HG03196 (cell line): ENCODE data around the gene CDC14A.

Source experiments
- ATAC-seq: cut with Tn5 transposase; IDR thresholded peaks from one replicate; pipeline ENCODE4 v1.9.1; 2021; ENCODE audit not compliant: unreplicated experiment

The CDC14A gene

GRCh38 chr1:100441146-100441545 lies 88.8 kb downstream of the CDC14A start:
- no peak for ATAC-seq

GRCh38 chr1:100441651-100442050 lies 89.3 kb downstream of the CDC14A start:
- no peak for ATAC-seq

DNA sequence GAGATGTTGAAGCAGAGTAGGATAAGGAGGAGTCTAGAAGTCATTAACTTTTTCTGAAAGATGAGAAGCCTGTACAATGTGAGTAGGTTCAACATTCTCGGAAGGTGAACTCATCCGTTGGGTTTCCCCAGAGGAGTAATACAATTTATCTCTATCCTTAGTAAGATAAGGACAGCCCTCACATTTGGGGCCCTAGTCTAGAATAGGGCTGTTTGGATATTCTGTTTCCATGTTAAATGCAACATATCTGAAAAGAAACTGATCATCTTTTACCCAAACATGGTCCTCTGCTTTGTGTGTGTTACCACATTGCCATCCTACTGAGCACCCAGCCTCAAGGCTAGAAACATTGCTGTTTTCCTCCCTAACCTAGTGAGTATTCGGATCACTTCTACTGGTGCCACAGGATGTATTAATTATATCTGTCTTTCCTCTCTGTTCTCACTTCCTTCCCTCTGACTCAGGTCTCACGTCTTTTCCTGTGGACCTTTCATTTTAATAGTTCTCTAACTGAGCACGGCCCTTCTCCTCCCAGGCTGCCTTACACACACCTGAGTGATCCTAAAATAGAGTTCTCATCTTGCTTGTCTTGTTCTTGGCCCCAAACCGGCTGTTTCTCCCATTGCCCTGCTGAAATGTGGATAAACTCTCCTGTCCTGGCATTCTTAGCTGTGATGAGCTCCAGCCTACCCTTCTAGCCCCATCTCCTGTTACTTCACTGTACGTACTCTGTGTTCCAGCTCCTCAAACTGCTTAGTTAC lies 91.7 kb downstream of the CDC14A start:
- peak; percentile 70 for ATAC-seq

- no peak for ATAC-seq
Observed at GRCh38 chr1:100445565-100445964, 93.3 kb downstream of the CDC14A start.

GRCh38 chr1:100448366-100448765 lies 96.1 kb downstream of the CDC14A start:
- ATAC-seq, result no peak

GRCh38 chr1:100449477-100449876 lies 97.2 kb downstream of the CDC14A start:
- ATAC-seq, result peak; percentile 47

DNA sequence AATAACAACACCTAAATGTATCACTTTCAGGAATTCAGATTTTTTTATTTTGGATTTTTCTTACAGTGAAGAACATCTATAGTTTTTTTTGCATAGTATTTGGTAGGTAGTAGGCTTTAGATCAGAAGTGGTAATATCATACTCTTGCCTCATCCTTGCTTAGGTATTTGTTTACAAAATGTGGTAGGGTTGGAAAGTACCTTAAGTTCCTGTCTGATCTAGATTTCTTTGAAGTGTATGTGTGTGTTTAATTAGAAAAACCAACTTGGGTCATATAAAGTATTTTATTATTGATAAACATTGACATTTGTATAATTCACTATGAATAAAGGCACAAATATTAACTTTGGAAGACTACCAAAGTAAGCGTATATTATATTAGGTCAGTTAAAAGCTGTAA lies 100.3 kb downstream of the CDC14A start:
- peak; percentile 55 for ATAC-seq

GRCh38 chr1:100455478-100456072 lies 103.3 kb downstream of the CDC14A start:
- no peak for ATAC-seq

GRCh38 chr1:100456880-100457279 lies 104.6 kb downstream of the CDC14A start:
- ATAC-seq, result no peak

GRCh38 chr1:100457683-100458082 lies 105.4 kb downstream of the CDC14A start:
- no peak for ATAC-seq

GRCh38 chr1:100458661-100459357 lies 106.5 kb downstream of the CDC14A start:
- no peak for ATAC-seq

DNA sequence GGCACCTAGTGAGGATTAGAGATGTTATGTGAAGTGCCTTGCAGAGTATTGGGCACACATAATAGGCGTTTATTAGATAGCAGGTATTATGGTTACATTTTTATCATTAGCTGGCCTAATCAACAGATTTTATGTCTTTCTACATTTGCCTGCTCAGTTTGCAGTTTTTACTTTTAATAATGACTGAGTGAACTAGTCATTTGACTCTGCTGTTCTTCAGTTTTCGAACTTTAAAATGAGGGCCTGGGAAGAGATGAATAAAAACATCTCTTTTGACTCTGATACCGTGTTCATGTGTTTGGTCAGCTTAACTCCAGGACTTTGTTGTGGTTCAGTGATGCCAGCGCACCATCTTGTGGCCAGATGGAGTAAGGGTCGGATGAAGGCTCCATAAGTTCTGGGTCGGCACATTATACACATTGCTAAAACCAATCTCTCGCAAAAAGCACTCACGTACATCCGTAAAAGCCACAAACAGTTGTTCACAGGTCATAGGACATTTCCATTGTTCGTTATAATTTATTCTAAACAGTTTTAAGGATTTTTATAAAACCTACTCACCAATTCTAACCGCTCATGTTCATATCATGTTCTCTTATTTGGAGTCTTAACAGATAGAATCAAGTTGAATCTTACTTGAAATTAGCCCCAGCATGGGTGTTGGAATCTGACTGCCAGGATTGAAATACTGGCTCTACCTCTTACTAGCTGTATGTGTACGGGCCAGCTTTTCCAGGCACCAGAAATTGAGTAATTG lies 107.2 kb downstream of the CDC14A start:
- ATAC-seq, result peak; percentile 70

DNA sequence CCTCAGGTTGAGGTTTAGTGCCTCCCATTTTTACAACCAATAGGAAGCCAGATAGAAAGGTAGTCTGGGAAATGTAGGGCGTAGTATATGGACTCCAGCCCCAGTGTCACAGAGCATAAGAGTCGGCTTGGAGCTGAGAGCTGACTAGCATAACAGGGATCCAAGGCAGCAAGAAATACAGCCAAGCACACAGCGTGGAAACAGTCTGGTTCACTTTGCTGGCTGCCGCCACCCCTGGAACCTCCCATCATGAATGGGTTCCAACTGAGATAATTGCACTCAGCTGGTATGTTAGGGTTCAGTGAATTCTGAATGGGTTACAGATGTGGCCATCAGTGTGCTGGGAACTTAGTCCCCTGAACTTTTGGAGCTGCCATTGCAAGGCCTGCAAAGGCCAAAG lies 108.9 kb downstream of the CDC14A start:
- no peak for ATAC-seq

DNA sequence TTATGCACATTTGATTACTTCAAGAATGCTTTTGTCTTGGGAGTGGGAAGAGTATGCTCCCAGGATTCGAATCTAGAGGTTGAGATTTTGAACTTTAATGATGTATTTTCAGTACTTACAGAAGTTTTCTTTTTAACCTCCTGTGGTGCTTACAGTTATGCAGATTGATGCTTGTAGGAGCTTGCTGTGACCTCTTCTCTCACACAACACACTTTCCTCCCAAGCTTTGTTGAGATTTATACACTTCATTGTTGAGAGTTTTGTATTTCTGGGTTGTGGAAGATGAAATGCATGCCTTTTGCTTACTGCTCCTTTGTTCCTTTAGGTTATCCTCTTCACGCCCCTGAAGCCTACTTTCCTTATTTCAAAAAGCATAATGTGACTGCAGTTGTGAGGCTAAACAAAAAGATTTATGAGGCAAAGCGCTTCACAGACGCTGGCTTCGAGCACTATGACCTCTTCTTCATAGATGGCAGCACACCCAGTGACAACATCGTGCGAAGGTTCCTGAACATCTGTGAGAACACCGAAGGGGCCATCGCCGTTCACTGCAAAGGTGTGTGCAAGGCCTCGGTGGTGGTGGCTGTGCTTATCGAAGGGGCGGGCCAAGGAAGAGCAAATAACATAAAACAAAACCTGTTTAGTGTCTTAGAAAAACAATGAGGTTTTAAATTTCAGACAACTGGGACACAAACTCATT lies 110.2 kb downstream of the CDC14A start:
- no peak for ATAC-seq

GRCh38 chr1:100463791-100464424 lies 111.6 kb downstream of the CDC14A start:
- ATAC-seq, result peak; percentile 82

- ATAC-seq, result no peak
Observed at GRCh38 chr1:100469578-100469977, 117.3 kb downstream of the CDC14A start.

DNA sequence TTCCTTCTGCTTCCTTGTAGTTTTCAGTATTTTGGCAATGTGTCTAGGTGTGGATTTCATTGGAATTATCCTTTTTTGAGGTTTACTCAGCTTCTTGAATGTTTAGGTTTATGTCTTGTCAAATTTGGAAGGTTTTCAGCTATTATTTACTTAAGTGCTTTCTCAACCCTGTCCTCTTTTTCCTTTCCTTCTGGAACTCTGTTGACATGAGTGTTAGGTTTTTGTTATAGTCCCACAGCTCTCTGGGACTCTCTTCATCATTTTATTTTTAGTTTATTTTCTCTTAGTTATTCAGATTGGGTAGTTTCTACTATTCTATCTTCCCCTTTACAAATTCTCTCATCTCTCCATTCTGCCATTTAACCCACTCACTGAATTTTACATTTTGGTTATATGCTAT lies 122.5 kb downstream of the CDC14A start:
- ATAC-seq, result no peak

DNA sequence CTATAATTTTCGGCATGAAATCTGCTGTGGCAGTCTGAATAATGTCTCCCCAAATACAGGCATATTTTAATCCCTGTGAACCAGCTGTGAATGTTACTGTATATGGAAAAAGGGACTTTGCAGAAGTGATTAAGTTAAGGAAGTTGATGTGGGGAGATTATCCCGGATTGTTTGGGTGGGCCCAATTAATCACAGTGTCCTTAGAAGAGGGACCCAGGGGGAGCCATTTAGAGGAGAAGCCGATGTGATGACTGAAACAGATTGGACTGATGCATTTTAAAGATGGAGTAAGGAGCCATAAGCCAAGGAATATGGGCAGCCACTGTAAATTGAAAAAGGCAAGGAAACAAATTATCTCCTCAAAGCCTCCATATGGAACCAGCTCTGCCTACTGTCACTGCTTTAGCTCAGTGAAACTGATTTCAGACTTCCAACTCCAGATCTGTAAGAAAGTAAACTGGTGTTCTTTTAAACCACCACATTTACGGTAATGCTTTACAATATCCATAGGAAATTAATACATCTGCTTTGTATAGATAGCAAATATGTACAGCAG lies 124.5 kb downstream of the CDC14A start:
- no peak for ATAC-seq

GRCh38 chr1:100478816-100479215 lies 126.5 kb downstream of the CDC14A start:
- no peak for ATAC-seq
